Activated CD8-positive, alpha-beta memory T cell treated with anti-CD3 and anti-CD28 coated beads for 48 hours (primary cell): ENCODE measurements around the gene LMAN2.

Experiments used
- DNase-seq, 3 experiments: peaks; one replicate each; pipeline ENCODE4 v3.0.0-alpha.2; 2020; ENCODE audit warnings: low read depth in 2 of 3, low spot score in 2 of 3

Gene LMAN2

DNA sequence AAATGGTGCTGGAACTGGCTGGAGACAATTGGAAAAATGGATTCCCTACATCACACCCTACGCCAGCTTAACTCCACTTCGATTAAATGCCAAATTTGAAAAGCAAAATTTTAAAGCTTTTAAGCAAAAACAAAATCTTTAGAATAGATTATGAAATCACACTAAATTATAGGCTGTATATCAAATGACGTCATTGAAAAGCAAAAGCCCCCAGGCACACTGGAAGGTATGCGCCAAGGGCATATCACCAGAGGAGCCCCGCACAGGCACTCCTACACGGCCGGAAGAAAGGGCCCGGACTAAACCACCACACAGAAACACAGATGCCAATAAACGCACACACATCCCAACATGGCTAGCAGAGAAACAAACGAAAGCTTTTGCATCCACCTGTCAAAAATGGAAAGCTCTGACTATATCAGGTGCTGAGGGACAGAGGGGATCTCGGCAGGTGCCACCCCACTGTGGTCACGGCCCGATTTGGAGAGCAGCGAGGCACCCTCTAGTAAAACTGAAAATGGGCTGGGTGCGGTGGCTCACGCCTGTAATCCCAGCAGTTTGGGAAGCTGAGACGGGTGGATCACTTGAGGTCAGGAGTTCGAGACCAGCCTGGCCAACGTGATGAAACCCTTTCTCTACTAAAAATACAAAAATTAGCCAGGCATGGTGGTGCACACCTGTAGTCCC lies 22.8 kb downstream of the LMAN2 start:
- no peak for DNase-seq

DNA sequence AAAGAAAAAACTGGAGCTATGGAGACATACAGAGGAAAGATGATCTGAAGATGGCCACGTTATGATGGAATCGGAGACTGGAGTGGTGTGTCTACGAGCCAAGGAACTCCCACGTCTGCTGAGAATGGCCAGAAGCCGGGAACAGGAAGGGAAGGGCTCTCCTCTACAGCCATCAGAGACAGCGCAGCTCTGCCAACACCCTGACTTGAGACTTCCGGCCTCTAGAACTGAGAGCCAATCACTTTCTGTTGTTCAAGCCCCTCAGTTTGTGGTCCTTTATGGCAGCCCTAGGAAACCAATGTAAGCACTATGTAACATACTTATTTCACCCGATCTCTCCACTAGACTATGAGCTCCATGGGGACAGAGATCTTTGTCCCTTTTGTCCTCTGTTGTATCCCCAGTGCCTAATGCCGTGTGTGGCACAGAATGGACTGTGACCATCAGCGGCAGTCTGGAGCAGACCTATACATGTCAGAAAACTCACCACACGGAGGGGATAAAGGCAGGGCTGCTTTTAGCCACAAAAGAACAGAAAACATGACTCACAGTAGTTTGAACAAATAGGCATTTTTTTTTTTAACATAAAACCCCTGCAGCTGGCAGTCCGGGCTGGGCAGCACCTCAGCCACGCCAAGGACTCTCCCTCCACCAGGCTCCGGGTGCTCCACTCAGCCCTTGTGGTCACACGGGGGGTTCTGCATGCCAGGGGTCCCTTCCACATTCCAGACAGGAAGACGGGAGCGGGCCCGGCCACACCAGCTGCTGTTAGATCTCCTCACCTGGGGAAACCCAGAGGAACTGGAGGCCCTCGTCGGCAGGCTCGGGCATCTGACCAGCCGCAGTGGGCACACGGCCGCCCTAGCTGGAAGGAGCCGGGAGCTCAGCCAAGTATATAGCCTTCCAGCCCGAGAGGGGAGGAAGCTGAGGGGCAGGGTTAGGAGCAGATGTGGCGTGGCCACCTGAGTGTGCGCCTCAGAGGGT lies 23.6 kb downstream of the LMAN2 start:
- no peak for DNase-seq

DNA sequence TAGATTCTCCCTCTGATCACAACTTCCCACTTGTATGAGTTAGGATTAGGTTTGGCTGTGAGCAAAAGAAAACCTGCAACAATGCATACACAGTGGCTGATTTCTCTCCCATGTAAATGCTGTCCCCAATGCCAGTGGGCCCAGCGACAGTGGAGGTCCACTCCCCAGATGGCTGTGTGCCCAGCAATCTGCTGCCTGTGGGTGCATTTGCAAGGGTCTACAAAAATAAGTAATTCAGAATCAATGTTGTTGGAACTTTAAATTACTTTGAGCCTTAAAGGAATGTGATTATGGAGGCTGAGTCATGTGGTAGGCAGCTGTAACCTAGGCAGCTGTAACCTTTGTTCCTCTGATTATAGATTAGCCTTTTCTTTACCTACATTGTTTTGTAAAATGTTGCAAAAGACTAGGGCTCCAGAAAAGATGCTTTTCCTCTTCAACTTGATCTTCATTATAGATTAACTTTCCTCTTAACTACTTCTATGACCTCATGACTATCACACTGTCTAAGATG lies 25.5 kb downstream of the LMAN2 start:
- no peak for DNase-seq

DNA sequence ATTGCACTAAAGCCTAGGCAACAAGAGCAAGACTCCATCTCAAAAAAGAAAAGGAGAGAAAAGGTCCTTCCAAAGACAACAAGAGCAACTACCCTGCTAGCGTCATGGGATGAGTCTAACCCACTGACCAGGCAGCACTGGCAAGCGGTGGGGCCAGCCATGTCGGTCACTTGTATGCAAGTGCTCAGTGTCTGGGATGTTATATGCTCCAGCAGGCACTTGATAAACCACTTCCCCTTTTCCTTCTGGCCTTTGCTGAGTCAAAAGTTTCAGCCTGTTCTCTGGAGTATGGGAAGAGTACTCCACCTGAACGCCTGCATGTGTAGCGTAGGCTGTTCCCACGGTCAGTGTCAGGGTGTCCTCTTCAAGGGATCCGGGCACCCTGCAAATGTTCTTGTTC lies 30.6 kb downstream of the LMAN2 start:
- DNase-seq: no peak

DNA sequence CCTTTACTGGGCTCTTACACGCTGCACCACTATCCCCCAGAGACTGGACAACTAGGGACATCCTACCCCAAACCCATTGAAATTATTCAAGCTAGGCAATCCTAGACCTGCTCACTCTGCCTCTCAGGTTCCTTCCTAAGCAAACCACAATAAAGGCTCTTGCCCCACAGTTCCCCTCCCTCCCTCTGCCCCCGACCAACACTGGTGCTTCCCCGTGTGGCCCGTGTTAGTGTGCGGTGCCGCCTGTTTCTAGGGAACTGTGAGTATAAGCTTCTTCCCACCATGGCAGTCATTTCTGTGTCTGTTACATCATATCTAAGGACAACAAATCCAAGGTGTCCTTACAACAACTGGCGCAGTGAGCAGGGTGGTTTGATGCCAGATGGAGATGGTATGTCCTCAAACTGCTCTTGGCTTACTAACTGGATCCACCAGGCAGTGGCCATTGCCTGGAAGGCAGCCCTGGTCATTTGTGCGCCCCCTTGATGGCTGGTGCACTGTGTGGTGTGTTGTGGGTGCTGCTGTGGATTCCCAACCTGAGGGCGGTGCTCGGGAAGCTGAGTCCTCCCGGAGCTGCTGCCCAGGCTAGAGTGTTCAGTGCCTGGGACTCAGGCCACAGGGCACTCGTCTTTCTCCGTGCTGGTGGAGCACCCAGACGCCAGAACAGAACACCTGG lies 31.4 kb downstream of the LMAN2 start:
- no peak for DNase-seq

DNA sequence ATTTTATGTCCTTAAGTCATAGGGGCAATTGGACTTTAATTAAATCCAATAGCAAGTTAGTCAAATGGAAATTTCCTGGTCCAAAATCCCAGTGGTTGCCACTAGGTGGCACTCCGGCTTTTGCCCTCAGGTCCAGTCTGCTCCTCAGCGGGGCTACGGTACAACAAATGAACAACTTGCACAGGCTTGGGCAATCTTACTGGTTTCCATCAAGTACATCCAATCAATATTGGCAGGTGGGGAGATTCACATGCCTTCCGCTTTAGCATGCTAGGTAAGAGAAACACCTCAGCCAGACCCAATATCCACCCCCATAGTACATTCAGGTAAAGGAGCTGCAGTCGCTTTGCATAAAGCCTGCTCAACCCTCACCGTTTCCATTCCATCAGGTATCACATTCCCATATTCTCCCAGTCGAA lies 33.5 kb downstream of the LMAN2 start:
- no peak for DNase-seq

DNA sequence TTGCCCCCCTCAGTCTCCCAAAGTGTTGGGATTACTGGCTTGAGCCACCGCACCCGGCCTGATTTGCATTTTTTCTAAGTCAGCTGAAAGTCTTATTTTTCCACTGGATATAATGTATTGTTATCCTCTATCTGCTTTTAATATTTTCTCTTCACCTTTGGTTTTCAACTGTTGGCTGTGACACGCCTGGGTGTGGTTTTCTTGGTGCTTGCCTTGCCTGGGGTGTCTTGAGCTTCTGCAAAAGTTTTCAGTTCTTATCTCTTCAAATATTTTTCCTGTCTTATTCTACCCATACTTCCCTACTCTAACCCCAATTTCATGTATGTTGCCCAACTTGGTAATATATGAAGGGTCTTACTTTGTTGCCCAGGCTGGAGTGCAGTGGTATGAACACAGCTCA lies 35.5 kb downstream of the LMAN2 start:
- DNase-seq: no peak

DNA sequence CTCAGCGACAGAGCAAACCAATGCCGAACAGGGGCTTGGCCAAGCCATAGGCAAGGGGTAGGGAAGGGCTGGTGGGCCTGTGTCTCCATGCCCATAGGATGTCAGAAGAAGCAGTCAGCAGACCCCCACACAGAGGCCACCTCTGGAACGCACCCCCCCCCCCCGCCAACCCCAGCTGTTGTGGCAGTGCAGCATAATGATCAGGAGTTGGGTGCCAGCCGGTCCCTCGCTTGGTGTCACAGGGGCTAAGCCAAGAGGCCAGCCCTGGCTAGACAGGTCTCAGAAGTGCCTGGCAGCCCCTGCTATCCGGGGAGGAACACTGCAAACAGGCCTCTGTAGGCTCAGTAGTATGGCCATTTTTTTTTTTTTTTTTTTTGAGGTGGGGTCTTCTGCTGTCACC lies 36.1 kb downstream of the LMAN2 start:
- DNase-seq: no peak

DNA sequence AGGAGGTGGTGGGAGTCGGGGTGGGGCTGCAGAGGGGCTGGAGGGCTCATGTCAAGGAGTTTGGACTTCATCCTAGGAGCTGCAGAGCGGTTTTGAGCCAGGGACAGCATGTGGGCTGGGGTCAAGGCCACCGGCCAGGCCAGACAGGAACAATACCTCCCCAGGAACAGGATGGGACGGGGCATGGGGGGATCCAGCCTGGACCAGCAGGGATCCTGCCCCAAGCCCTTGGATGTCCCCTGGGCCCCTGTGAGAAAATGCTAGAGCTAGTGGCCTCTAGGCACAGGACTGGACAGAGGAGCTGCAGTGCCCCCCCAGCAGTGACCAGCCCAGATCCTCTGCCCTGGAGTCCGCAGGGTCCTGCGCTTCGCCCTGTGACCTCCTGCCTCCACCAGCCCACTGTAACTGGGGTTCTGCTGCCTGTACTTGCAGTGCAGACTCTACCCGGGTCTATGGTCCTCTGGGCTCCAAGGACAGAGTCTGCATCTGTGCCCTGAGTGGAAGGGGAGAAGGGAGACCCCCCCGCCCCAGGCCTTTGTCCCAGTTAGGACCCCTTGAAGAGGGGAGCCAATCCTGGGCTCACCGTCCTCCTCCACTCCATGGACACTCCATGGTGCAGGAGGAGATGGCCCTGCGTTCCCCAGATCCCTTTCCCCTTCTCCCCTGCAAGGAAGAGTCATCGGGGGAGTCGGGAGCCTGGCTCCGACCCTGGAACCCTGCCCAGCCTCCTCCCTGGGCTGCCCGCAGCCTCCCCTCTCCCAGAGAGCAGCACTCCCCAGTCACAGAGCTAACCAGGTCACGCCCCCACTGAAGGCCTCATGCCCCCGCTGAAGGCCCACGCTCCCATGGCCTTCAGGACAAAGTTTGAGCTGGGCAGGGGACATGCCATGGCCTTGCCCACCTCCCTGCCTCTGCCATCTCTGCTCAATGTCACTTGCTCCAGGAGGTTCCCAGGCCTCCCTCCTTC lies 36.8 kb downstream of the LMAN2 start:
- no peak for DNase-seq

DNA sequence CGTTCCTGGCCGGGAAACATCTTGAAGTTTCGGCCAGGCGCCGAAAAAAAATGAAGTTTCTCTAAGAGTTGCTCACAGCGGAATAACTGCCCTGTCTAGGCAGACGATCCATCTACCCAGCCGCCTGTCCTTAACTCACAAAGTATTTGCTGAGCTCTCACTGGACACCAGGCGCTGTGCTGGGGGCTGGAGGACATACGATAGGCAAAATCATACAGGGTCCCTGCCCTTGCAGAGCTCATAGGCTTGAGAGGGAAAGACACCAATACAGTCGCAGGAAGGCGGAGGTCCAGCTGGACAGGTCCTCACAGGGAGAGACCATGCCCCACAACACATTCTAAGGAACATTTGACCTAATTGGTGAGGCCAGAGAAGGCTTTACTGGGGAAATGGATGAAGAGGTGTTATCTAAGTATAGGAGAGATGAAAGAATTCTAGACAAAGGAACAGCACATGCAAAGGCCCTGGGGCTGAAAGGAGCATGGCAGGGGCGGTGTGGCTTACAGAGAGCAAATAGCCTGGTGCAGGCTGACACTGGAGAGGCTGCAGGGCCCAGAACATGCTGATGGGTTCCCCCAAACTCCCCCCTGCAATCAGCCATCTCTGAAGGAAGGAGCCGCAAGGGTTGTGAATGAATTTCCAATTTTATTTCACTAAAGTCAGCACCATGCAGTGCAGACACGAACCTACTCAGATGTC lies 37.8 kb downstream of the LMAN2 start:
- no peak for DNase-seq

DNA sequence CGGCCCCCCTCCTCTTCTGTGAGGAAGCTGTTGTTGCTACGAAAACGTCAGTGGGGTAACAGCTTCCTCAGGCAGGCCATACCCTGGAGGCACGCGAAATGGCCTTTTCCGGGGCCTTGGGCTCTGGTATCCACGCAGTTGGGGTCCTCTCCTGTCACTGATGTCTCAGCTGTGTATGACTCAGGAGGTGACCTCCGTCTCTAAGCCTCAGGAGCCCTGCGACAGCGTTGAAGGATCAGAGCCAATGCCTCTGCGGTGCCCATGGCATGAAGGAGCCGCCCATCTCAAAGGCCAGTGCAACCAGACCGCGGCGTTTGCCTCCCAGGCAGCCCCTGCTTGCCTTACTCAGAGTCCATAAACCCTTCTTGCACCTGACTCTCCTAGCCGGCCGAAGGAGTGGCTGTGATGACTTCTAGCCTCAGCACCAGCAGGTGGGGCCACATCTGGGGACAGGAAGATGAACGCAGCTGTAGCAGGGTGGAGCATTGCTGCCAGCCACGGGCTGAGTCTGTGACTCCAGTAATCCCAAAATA lies 38.8 kb downstream of the LMAN2 start:
- no peak for DNase-seq

DNA sequence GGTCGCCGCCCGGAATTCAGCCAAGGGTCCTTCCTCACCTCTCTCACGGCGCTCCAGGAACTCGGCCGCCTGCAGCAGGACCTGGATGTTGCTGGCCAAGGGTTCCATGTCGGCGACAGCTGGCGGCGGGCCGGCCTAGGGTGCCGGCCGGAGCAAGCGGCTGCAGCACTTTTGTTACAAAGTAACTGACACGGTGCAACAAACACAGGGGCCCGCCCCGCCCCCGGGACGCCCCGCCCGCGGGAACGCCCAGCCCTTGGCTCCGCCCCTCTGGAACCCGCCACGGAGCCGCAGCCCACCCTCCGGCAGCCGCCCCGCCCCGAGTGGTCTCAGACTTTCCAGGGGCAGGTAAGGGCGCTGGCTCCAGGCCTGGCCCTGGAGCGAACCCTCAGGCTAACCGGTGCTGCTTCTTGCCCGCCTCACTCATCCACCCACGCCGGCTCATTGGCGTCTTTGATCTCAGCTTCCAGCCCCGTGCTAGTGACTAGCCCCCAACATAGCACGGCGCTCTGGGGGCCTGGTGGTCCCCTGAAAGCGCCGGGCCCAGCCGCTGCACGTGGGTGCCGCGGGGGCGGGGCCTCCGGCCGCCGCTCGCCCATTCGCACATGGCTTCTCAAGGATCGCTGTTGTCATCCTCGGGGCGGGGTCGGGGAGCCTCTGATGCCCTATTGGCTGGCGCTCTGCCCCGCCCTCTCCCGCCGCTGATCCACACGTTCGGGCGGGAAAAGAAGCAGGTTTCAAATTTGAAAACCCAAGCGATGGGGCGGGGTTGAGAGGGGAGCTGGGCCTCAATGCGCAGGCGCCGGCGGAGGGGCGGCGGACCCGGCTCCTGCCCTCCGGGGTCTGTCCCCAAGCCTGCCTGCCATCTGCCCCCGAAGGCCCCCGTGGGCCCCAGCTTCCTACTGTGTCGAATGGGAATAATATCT lies 39.5 kb downstream of the LMAN2 start, which contains the start of gene MXD3:
Gene MXD3 (minus strand): TSS at position 176 of the 926 bp plus-strand sequence. CDS start 68 bp downstream, at position 108.
- DNase-seq: peak; percentile 88 to 95 (median 90)

DNA sequence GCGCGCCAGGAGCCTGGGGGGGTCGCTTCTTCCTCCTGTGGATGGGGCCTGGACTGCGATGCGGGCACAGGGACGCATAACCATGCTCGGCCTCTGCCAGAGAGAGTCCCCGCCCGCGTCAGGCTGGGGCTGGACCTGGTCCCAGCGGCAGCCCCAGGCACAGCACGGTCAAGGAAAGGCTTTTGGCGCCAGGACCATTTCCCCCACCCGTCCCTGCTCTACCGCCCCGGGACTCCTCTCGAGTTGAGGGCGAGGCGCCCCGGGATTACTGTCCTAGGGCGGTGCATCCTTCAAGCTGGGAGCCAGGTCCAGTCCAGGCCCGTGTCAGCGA lies 40.1 kb downstream of the LMAN2 start:
- DNase-seq: no peak

DNA sequence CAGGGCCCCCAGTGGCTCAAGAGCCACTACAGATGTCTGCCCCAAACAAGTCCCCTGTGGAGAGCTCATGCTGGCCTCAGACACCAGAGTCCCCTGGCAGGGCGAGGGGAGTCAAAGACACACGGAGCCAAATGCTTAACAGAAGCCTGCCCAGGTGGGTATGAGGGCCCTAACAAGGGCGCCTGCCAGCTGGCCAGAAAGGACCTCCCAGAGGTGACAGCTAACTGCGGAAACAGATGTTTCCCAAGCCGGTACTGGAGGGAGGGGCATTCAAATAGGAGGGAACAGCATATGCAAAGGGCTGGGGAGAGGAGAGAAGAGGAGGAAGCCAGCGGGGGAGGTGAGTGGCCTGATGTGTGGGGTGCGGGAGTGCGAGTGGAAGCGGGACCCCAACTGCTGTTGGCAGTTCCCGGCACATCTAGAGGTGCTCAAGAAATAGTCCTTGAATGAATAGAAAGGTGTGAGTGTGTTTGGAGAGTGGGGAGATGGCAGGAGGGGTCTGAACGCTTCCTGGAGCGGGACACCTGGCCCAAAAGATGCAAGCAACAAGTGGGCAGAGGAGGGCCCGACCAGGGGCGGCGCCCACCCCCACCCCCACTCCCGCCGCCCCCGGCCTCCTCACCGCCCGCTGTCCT lies 40.6 kb downstream of the LMAN2 start:
- DNase-seq: no peak

DNA sequence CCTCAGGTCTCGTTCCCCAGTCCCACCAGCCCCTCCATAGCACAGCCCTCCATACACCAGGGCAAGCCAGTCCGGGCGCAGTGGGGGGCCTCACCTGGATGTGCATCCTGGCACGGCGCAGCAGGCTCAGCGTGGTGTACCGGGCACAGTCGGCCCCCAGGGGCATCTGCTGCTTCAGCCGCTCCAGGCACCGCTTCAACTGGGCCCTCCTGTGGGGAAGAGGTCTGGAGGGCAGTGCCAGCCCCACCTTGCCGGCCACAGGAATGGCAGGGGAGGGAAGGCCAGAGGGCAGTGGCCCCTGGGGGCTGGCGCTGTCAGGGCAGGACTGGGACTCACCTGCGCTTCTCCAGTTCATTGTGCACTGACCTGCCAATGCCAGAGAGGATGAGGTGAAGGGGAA lies 41.1 kb downstream of the LMAN2 start:
- no peak for DNase-seq

DNA sequence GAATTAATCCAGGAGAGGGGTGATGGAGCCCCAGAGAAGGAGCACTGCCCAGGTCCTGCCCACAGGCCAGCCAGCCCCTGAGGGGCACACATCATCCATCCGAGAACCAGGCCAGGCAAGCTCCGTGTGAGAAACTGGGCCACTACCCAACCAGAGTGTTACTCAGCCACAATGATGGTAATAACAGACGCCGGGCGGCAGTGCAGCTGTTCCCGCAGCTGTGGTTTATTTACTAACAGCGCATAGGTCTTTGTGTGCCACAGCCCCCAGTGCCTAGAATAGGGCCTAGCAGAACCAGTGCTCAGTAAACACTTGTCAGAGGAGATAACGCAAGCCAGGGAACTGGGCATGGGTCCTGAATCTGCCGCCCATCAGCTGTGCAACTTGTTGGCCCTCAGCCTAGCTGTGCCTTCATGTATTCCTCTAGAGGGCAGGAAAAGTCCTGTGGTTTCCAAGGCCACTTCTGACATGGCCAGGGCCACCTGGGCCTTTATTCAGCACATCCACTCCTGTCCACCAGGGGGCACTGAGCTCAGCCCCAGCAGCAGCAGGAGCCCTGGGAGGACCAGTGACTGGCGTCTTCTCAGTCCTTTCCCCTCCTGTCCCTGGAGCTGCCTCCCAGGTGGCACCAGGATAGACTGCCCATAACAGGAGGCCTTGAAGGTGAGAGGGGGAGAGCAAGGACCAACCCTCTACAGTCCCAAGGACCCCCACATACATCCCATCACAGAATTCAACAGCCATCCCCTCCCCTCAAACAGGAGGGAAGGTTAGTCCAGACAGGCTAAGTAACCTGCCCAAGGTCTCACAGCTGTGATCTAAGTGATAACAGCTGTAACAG lies 41.9 kb downstream of the LMAN2 start:
- no peak for DNase-seq

DNA sequence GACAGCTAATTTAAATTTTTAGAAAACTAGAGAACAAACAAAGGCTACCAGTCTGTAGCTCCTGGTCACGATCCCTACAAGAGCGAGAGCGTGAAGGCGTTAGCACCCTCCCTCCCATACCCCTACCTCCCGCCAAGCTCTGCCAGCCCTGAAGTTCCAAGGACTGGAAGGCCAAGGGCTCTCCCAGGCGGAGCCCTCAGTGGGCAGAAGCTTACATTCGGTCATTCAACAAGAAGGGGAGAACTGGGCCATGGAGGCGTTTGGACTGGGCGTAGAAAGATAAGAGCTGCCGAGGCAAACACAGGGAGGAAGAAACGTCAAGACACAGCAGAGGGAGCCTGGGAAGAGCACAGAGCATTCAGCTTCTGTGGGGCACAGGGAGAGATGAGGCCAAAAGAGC lies 42.7 kb downstream of the LMAN2 start:
- no peak for DNase-seq
